ENCODE measurements around the gene PTPRK.

The PTPRK gene

GRCh38 chr6:128131566-128131965 lies 388.8 kb downstream of the PTPRK start:
- no peak for ATAC-seq

GRCh38 chr6:128131036-128131435 lies 389.4 kb downstream of the PTPRK start:
- ATAC-seq: no peak
- TF ChIP-seq PPARA (CRISPR knock-in tag; IDR thresholded peaks at IDR 0.05; ENCODE audit: borderline replicate concordance) (no peak), ESRRG (CRISPR knock-in tag; IDR thresholded peaks at IDR 0.05) (no peak)

More at GRCh38 chr6:128131566-128131965, 388.8 kb downstream of the PTPRK start:
- TF ChIP-seq ZNF70 (CRISPR knock-in tag; IDR thresholded peaks at IDR 0.05) (no peak), SNAI2 (CRISPR knock-in tag; IDR thresholded peaks at IDR 0.05) (no peak), ARNTL (CRISPR knock-in tag; IDR thresholded peaks at IDR 0.05; ENCODE audit: borderline replicate concordance, low read depth) (no peak), ESRRG (CRISPR knock-in tag; IDR thresholded peaks at IDR 0.05) (no peak), GLIS3 (CRISPR knock-in tag; IDR thresholded peaks at IDR 0.05) (no peak), ZNF565 (CRISPR knock-in tag; conservative IDR thresholded peaks at IDR 0.05; ENCODE audit: low read depth) (no peak), ZFP30 (CRISPR knock-in tag; IDR thresholded peaks at IDR 0.05) (no peak), TSHZ2 (CRISPR knock-in tag; IDR thresholded peaks at IDR 0.05) (no peak), PATZ1 (CRISPR knock-in tag; IDR thresholded peaks at IDR 0.05; ENCODE audit: borderline replicate concordance) (no peak), ZC3H10 (CRISPR knock-in tag; IDR thresholded peaks at IDR 0.05) (no peak), ISL1 (CRISPR knock-in tag; IDR thresholded peaks at IDR 0.05) (no peak), RARB (CRISPR knock-in tag; IDR thresholded peaks at IDR 0.05) (no peak)

- no peak for TF ChIP-seq CSDC2 (CRISPR knock-in tag; IDR thresholded peaks at IDR 0.05)
- TF ChIP-seq TOX (CRISPR knock-in tag; IDR thresholded peaks at IDR 0.05; ENCODE audit: borderline replicate concordance): no peak
- TF ChIP-seq ESRRG (CRISPR knock-in tag; IDR thresholded peaks at IDR 0.05): no peak
- TF ChIP-seq TCF4 (CRISPR knock-in tag; IDR thresholded peaks at IDR 0.05; ENCODE audit: borderline replicate concordance): no peak
- no peak for TF ChIP-seq OSR1 (CRISPR knock-in tag; IDR thresholded peaks at IDR 0.05)
- TF ChIP-seq CSRNP3 (CRISPR knock-in tag; IDR thresholded peaks at IDR 0.05): no peak
- no peak for TF ChIP-seq ISL1 (CRISPR knock-in tag; IDR thresholded peaks at IDR 0.05)
- no peak for TF ChIP-seq ZNF70 (CRISPR knock-in tag; IDR thresholded peaks at IDR 0.05)
- TF ChIP-seq ARNTL (CRISPR knock-in tag; IDR thresholded peaks at IDR 0.05; ENCODE audit: borderline replicate concordance, low read depth): no peak
- TF ChIP-seq ZC3H10 (CRISPR knock-in tag; IDR thresholded peaks at IDR 0.05): no peak
- no peak for TF ChIP-seq ZFP30 (CRISPR knock-in tag; IDR thresholded peaks at IDR 0.05)
- no peak for TF ChIP-seq BACH2 (CRISPR knock-in tag; IDR thresholded peaks at IDR 0.05; ENCODE audit: borderline replicate concordance)
- TF ChIP-seq GLIS3 (CRISPR knock-in tag; IDR thresholded peaks at IDR 0.05): no peak
- no peak for ATAC-seq
These were observed 390.7 kb downstream of the PTPRK start for GRCh38 chr6:128129679-128130078.

- no peak for ATAC-seq
- TF ChIP-seq ISL1 (CRISPR knock-in tag; IDR thresholded peaks at IDR 0.05) (no peak), OSR1 (CRISPR knock-in tag; IDR thresholded peaks at IDR 0.05) (no peak), ZFP30 (CRISPR knock-in tag; IDR thresholded peaks at IDR 0.05) (no peak), PPARA (CRISPR knock-in tag; IDR thresholded peaks at IDR 0.05; ENCODE audit: borderline replicate concordance) (no peak), GLIS3 (CRISPR knock-in tag; IDR thresholded peaks at IDR 0.05) (no peak), POU6F1 (CRISPR knock-in tag; IDR thresholded peaks at IDR 0.05; ENCODE audit: borderline replicate concordance, low read depth) (no peak), BACH2 (CRISPR knock-in tag; IDR thresholded peaks at IDR 0.05; ENCODE audit: borderline replicate concordance) (no peak), TOX (CRISPR knock-in tag; IDR thresholded peaks at IDR 0.05; ENCODE audit: borderline replicate concordance) (no peak), ZNF8 (CRISPR knock-in tag; IDR thresholded peaks at IDR 0.05) (no peak), ARNTL (CRISPR knock-in tag; IDR thresholded peaks at IDR 0.05; ENCODE audit: borderline replicate concordance, low read depth) (no peak), CSDC2 (CRISPR knock-in tag; IDR thresholded peaks at IDR 0.05) (no peak), CREB5 (CRISPR knock-in tag; IDR thresholded peaks at IDR 0.05; ENCODE audit: low read depth) (no peak), ZFP3 (CRISPR knock-in tag; IDR thresholded peaks at IDR 0.05) (no peak), PATZ1 (CRISPR knock-in tag; IDR thresholded peaks at IDR 0.05; ENCODE audit: borderline replicate concordance) (no peak)
These were observed 392.7 kb downstream of the PTPRK start for GRCh38 chr6:128127650-128128049.

All from SK-N-SH treated with all-trans-retinoic acid at 6 μM for 48 hours (cell line).